B cell (primary cell): ENCODE measurements around the gene ISG20L2. TPM values are rescaled to one million over a fixed set of nuclear protein-coding genes. Genes with fewer than 3 reads are reported as not detected.

Experiments used
- ATAC-seq: fragments of 200-7000 bp; cut with Tn5 transposase; one replicate; pipeline ENCODE4 v1.10.0; 2021; ENCODE audit warnings: low read depth, mild to moderate bottlenecking, moderate number of reproducible peaks, moderate library complexity
- CTCF ChIA-PET: fragments of 350-600 bp; sonication (Branson Sonifier 250); formaldehyde crosslinking; loops from one replicate; lab custom pipeline; 2021; ENCODE audit warnings: antibody characterized with exemption, inconsistent platforms; lab: Charles Lee
- POLR2A ChIA-PET: fragments of 350-600 bp; sonication (Branson Sonifier 250); formaldehyde crosslinking; loops from one replicate; lab custom pipeline; 2021; ENCODE audit warnings: antibody characterized with exemption; lab: Charles Lee
- DNase-seq: peaks from one replicate; pipeline ENCODE4 v3.0.0; 2013
- H2AFZ ChIP-seq: 2 replicates; pipeline ENCODE4 v1.6.1; 2012; ENCODE audit warnings: mild to moderate bottlenecking, low read depth, low read length; ENCODE audit not compliant: insufficient read depth, poor library complexity, severe bottlenecking
- H3K27ac ChIP-seq, 2 donors: 1 replicate in 1 of 2; 2 replicates in 1 of 2; pipeline ENCODE4 v1.5.1; 2012 to 2013; ENCODE audit warnings: low read length in 2 of 2, mild to moderate bottlenecking in 2 of 2, moderate library complexity in 1 of 2
- H3K27me3 ChIP-seq, 4 experiments: fragments of 200-600 bp in 1 of 4; sonication (generic) in 1 of 4; replicated peaks in 1 of 4; 1 replicate in 2 of 4; 2 replicates in 2 of 4; pipeline versions ENCODE4 v1.6.1 to v1.7.0; 2013 to 2016; ENCODE audit warnings: low read length in 3 of 4, mild to moderate bottlenecking in 2 of 4, mixed read lengths in 1 of 4, moderate library complexity in 1 of 4; ENCODE audit not compliant: insufficient read depth in 4 of 4, control insufficient read depth in 3 of 4; ENCODE audit errors: control extremely low read depth in 1 of 4
- H3K36me3 ChIP-seq, 2 experiments: replicated peaks in 1 of 2; 1 replicate in 1 of 2; 2 replicates in 1 of 2; pipeline versions ENCODE4 v1.6.1 to v1.7.1; 2013; ENCODE audit warnings: low read length in 1 of 2; ENCODE audit not compliant: insufficient read depth in 2 of 2, control insufficient read depth in 1 of 2; ENCODE audit errors: control extremely low read depth in 1 of 2, extremely low read depth in 1 of 2
- H3K4me1 ChIP-seq, 2 donors: fragments of 200-600 bp in 1 of 2; sonication (generic) in 1 of 2; 1 replicate in 1 of 2; 2 replicates in 1 of 2; pipeline versions ENCODE4 v1.5.1 to v1.6.1; 2013 to 2017; ENCODE audit warnings: low read length in 2 of 2; ENCODE audit not compliant: control insufficient read depth in 2 of 2, insufficient read depth in 2 of 2
- H3K4me2 ChIP-seq: replicated peaks from 2 replicates; pipeline ENCODE3; 2012; ENCODE audit warnings: mild to moderate bottlenecking, low read depth, low read length; ENCODE audit not compliant: poor library complexity, severe bottlenecking
- H3K4me3 ChIP-seq, 5 experiments: fragments of 200-600 bp in 1 of 5; sonication (generic) in 1 of 5; 1 replicate in 3 of 5; 2 replicates in 2 of 5; pipeline versions ENCODE4 v1.5.1 to v1.7.0; 2011 to 2016; ENCODE audit warnings: low read length in 4 of 5, mild to moderate bottlenecking in 4 of 5, low read depth in 2 of 5, control low read depth in 1 of 5, moderate library complexity in 1 of 5; ENCODE audit not compliant: insufficient read depth in 1 of 5; ENCODE audit errors: control extremely low read depth in 1 of 5, extremely low read depth in 1 of 5
- H3K79me2 ChIP-seq: fragments of 200-600 bp; sonication (generic); one replicate; pipeline ENCODE4 v1.6.0; 2016; ENCODE audit warnings: low read length; ENCODE audit not compliant: control insufficient read depth, insufficient read depth
- H3K9ac ChIP-seq: fragments of 200-600 bp; sonication (generic); 2 replicates; pipeline ENCODE4 v1.6.1; 2017; ENCODE audit warnings: mild to moderate bottlenecking, low read length, moderate library complexity
- H3K9me3 ChIP-seq, 3 donors: one replicate each; pipeline versions ENCODE4 v1.6.1 to v1.7.1; 2013; ENCODE audit warnings: low read length in 2 of 3; ENCODE audit not compliant: control insufficient read depth in 2 of 3, insufficient read depth in 1 of 3; ENCODE audit errors: control extremely low read depth in 1 of 3
- H4K20me1 ChIP-seq: 2 replicates; pipeline ENCODE4 v1.6.0; 2012; ENCODE audit warnings: mild to moderate bottlenecking, low read length; ENCODE audit not compliant: insufficient read depth, control insufficient read depth, poor library complexity, severe bottlenecking
- H3K27ac Mint-ChIP-seq: one replicate; pipeline ENCODE4 v1.8.0; 2021; ENCODE audit warnings: mixed read lengths
- H3K27me3 Mint-ChIP-seq: one replicate; pipeline ENCODE4 v1.8.0; 2021; ENCODE audit warnings: mixed read lengths
- H3K4me1 Mint-ChIP-seq: one replicate; pipeline ENCODE4 v1.8.0; 2021; ENCODE audit warnings: mixed read lengths
- H3K4me3 Mint-ChIP-seq: one replicate; pipeline ENCODE4 v1.8.0; 2021; ENCODE audit warnings: mixed read lengths
- H3K9me3 Mint-ChIP-seq: one replicate; pipeline ENCODE4 v1.8.0; 2022; ENCODE audit warnings: mixed read lengths; ENCODE audit not compliant: insufficient read depth
- EZH2 ChIP-seq: IDR thresholded peaks from 2 replicates; pipeline ENCODE4 v1.6.1; 2012; ENCODE audit warnings: borderline replicate concordance, low read depth, mild to moderate bottlenecking, moderate library complexity, low read length; ENCODE audit not compliant: insufficient read depth, poor library complexity, severe bottlenecking
- WGBS: methylation state at CpG from one replicate; pipeline ENCODE4 v1.1.5; 2013; ENCODE audit warnings: missing lambda C conversion rate; ENCODE audit not compliant: insufficient coverage; 5-methylcytosine and 5-hydroxymethylcytosine counted together
- intact Hi-C: fragments of 100-400 bp; cut with micrococcal nuclease; formaldehyde crosslinking; loops from one replicate; pipeline ENCODE4 v1.10.0; 2022
- polyA plus RNA-seq: library from polyadenylated mRNA; depleted of rRNA; stranded (reverse); fragments of >200 nt; gene quantifications from 2 replicates; pipeline ENCODE4 v1.2.3, GENCODE V29; 2012
- total RNA-seq, 2 donors: library from RNA; stranded (reverse); fragments of 120-200 nt in 1 of 2; gene quantifications; 1 replicate in 1 of 2; 2 replicates in 1 of 2; pipeline versions ENCODE4 v1.2.3 to v1.2.4, GENCODE V29; 2013 to 2022
- TF ChIP-seq, protein P1 (sequence below): fragments of 200-600 bp; IDR thresholded peaks from one replicate; pipeline ENCODE4 v1.8.0; 2022; ENCODE audit warnings: antibody characterized with exemption, mild to moderate bottlenecking

The ISG20L2 gene
- total and polyA plus RNA-seq, 2 donors (not counting 1 experiment from before 2014, with no cell fraction given), result 30.1 to 51.7 TPM

DNA sequence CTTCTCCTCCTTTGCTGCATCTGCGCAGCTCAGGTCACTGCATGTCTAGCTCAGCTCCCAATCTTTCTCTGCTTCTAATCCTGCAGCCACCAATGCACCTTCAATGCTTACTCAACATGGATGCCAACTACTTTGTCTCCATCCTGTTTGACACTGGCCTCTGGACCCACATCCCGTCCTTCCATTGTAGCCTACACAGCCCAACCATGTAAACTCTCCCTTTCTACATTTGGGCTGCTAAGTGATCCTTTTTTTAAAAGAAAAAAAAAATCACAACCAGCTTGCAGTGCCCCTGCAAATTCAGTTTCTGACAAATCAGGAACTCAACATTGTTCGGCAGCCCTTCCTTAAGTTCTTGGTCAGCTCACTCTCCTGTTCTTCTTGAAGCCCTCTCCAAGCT lies 13.7 kb downstream of the ISG20L2 start:
- no peaks in the 10 kb centered on the region for H3K9me3 ChIP-seq
- H3K36me3 ChIP-seq, result peaks cover 0 to 10% of the 10 kb centered on the region in 2 experiments
- Mint-ChIP-seq H3K4me3 (no peak overlapping the region), H3K27ac (no peak overlapping the region), H3K9me3 (no peaks in the 10 kb centered on the region), H3K4me1 (peaks cover under 1% of the 10 kb centered on the region), H3K27me3 (no peaks in the 10 kb centered on the region)
- H4K20me1 ChIP-seq, result no peaks in the 10 kb centered on the region
- ATAC-seq, result no peak
- ChIA-PET POLR2A (interaction anchor here (0.5 to 0.8 kb wide), 2 partner anchors 8 to 12 kb away, joined by 3 to 5 read pairs; no protein-coding TSS in a partner anchor), CTCF (interaction anchor here (1.4 to 2.4 kb wide), 4 partner anchors 8 to 25 kb away, joined by 6 to 13 read pairs (median 12); partner anchors contain the start of gene CRABP2)
- intact Hi-C loops, result no loop called here
- no peak for DNase-seq
- TF ChIP-seq, protein P1, sequence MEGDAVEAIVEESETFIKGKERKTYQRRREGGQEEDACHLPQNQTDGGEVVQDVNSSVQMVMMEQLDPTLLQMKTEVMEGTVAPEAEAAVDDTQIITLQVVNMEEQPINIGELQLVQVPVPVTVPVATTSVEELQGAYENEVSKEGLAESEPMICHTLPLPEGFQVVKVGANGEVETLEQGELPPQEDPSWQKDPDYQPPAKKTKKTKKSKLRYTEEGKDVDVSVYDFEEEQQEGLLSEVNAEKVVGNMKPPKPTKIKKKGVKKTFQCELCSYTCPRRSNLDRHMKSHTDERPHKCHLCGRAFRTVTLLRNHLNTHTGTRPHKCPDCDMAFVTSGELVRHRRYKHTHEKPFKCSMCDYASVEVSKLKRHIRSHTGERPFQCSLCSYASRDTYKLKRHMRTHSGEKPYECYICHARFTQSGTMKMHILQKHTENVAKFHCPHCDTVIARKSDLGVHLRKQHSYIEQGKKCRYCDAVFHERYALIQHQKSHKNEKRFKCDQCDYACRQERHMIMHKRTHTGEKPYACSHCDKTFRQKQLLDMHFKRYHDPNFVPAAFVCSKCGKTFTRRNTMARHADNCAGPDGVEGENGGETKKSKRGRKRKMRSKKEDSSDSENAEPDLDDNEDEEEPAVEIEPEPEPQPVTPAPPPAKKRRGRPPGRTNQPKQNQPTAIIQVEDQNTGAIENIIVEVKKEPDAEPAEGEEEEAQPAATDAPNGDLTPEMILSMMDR, result no peak
- TF ChIP-seq EZH2, result no peak
- H3K79me2 ChIP-seq, result no peaks in the 10 kb centered on the region
- no peak overlapping the region for H3K27ac ChIP-seq
- no peaks in the 10 kb centered on the region for H3K4me1 ChIP-seq
- H3K27me3 ChIP-seq, result no peaks in the 10 kb centered on the region
- no peak overlapping the region for H3K4me2 ChIP-seq
- no peak overlapping the region for H3K9ac ChIP-seq
- H3K4me3 ChIP-seq, result no peak overlapping the region
- H2AFZ ChIP-seq, result no peak overlapping the region
- 95% methylated on average over 3 of the region's 3 CpGs for WGBS

DNA sequence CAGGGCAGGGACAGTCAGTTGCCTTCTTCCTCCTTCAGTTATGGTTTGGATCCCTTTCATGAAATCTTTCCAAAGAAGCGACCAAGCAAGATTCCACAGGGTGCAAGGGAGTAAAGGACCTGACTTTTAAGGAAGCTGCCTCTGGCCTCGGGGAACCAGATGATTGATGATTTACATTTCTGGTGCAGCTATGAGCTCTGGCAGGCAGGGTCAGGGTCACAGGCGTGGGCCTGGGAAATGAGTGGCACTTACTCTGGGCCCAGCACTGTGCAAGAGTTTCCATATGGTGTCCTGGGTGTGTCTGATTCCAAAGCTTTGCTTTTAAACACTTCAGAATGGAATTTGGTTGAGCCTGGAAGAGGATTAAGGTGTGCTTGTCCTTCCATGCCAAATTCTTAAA lies 15.9 kb downstream of the ISG20L2 start:
- intact Hi-C loops, result no loop called here
- Histone ChIP-seq H3K27me3 (no peaks in the 10 kb centered on the region), H3K36me3 (peaks cover 0 to 5% of the 10 kb centered on the region in 2 experiments), H3K4me1 (no peaks in the 10 kb centered on the region), H4K20me1 (no peaks in the 10 kb centered on the region), H3K27ac (no peak overlapping the region), H3K4me3 (no peak overlapping the region), H2AFZ (no peak overlapping the region), H3K9me3 (no peaks in the 10 kb centered on the region), H3K79me2 (no peaks in the 10 kb centered on the region), H3K4me2 (no peak overlapping the region), H3K9ac (no peak overlapping the region)
- no peaks in the 10 kb centered on the region for H3K27me3 Mint-ChIP-seq
- no peaks in the 10 kb centered on the region for H3K9me3 Mint-ChIP-seq
- ChIA-PET CTCF (interaction anchor here (1.1 to 3.6 kb wide), 3 partner anchors 14 to 34 kb away, joined by 3 to 15 read pairs (median 6); no protein-coding TSS in a partner anchor), POLR2A (no interaction called here)
- 73% methylated on average over 3 of the region's 3 CpGs for WGBS
- TF ChIP-seq, protein P1, result no peak
- no peak for TF ChIP-seq EZH2
- ATAC-seq (no peak), DNase-seq (no peak)
- H3K27ac Mint-ChIP-seq, result no peak overlapping the region
- H3K4me3 Mint-ChIP-seq, result no peak overlapping the region
- no peaks in the 10 kb centered on the region for H3K4me1 Mint-ChIP-seq
